Measurements from ENCODE around the gene IFNL4.
"Not testable (repeated sequence)": the region's sequence is repeated elsewhere in the genome, so short reads cannot be mapped to it uniquely, and the experiment has no call there.

Gene IFNL4

DNA sequence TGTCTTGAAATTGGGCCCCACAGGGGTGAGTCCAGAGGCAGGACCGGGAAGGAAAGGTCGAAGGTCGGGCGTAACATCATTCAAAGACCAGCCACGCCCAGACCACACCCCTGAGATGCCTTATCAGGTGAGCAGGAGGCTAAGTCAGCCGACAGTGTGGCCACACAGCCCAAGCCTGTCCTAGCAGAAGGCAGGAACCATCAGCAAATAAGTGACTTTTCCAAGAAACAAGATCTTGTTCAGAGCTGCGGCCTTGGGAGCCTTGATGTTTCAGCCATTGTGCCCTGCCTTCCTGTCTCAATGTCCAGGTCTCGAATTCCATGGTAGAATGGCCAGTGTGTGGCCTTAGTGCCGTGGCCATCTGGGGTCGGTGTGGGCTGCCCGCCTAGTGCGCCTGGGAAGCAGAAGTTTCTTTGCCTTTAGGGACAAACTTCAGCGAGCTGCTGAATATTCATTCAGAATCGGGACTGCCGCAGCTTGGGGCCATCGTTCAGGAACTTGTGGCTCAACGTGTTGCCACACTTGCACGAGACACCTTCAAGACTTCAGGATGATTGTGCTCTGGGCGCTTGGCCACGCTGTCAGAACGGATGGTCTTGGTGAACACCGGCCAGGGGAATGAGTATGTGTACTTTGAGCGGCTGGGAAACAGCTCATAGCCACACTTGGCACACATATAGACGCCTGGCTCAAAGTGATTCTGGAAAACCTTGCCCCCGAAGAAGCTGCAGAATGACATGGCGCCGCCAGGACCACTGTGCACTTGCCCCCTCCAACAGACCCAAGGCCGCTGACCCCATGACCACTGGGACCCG, 6.1 kb upstream of the IFNL4 start:
- DNase-seq = no peak

- no peak for DNase-seq
Observed at GRCh38 chr19:39253374-39254149, 4.9 kb upstream of the IFNL4 start.

DNA sequence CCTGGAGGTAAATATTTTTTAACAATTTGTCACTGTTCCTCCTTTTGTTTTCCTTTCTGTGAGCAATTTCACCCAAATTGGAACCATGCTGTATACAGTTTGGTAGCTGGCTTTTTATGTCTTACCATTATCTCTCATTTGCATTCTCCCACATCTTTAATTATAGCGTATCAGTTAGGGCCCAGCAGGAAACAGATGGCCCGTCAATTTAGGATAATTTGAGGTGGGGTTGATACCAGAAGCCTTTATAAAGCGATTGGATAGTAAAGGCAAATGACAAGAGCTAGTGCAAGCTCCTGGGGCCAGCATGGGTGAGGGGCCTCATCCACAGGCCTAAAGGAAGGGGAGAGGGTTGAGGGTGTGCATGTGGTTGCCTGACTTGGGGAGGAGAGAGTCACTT, 3.8 kb upstream of the IFNL4 start:
- DNase-seq = no peak

DNA sequence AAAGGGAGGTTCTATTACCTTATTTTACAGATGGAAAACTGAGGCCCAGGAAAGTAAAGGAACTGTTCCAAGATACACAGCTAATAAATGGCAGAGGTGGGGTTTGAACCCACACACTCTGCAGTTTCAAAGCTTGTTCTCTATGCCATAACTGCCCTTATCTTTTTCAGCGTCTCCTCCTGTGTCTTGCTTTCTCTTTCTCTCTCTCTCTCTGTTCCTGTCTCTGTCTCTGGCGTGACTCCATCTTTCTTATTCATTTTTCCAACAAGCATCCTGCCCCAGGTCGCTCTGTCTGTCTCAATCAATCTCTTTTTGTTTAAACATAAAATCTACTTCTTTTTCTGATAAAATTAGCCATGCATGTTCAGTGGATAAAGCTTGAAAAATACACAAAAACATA, 3.2 kb upstream of the IFNL4 start:
- DNase-seq = no peak

- DNase-seq = no peak
Observed at GRCh38 chr19:39251081-39251480, 2.4 kb upstream of the IFNL4 start.

DNA sequence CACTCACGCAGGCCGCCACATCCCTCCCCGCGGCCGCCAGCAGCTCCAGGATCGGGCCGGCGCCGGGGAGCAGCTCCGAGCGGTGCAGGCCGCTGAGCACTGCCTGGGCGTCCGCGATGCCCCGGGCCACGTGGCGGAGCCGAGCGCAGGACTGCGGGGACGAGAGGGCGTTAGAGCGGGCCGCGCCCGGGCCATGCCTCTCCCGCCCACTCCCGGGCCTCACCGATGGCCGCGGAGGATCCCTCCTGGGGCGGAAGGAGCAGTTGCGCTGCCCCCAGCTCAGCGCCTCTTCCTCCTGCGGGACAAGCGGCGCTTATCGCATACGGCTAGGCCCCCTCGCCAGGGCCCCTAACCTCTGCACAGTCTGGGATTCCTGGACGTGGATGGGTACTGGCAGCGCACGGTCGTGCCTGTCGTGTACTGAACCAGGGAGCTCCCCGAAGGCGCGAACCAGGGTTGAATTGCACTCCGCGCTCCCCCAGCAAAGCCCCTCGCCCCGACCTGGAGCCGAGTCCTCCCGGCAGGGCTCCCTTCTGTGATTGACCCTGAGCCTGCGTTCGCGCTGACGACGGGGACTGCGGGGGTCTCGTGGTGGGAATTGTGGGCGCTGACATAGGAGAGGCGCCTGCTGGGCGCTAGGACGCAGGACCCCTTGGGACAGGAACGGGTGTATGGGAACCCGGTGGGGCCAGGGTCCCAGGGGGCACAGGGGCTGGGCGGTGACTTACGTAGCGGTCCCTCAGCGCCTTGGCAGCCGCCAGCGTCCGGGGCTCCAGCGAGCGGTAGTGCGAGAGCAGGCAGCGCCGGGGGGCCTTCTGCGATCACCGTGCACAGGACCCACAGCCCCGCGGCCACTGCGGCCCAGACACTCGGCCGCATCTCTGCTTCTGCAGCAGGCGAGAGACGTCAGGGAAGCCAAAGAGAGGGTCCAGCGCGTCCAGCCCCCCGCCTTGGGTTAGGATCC, 673 bp downstream of the IFNL4 start:
- DNase-seq = no peak

DNA sequence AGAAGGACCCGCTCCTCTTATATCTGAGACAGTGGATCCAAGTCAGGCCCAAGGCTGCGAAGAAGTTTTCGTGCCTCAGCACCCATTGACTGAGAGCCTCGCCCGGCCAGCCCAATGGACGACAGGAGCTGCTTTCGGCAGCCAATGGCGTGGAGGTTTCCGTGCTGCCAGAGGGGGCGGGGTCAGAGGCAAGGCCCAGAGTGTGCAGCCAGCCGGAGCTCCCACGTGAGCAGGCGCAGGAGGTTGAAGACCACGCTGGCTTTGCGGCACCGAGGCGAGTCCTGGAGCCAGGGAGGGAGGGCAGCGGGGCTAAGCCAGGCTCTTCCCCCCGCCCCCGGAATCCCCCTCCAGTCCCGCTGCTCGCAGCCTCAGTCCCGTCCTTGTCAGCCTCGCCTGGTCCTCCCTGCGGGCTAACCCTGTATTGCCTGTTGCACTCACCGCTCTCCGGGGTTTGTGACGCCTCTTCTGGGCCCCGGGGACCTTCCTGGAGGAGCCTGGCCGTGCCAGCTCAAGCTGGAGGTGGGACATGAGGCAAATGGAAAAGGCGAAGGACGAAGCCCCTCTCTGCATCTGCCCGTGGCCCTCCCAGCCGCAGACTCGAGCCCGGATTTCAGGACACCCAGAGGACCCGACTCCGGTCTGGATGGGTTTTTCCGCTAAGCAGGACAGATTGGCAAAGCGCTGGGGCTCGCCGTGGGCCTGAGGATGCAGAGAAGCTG, 1.5 kb downstream of the IFNL4 start:
- peak; percentile 17 for DNase-seq

DNA sequence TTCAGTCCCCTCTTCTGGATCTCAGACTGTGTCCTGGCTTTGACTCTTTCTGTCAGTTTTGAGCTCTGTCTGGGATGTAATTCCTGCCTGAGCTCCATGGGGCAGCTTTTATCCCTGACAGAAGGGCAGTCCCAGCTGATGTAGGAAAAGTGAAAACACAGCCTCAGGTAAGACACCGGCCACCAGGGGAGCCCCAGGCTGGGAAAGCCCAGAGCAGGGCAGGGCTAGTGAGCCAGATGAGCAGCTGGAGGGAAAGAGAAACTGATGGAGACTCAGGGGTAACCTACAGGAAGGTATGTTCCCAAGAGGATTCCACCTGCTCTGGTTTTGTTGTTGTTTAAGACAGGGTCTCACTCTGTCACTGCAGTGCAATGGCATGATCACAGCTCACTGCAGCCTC, 3.5 kb downstream of the IFNL4 start:
- DNase-seq = not testable (repeated sequence)

GRCh38 chr19:39244410-39245100, 4.1 kb downstream of the IFNL4 start, which contains the start of gene IFNL3:
Gene IFNL3 (minus strand): TSS chr19:39245006. CDS start chr19:39244967, 39 bp downstream.
- not testable (repeated sequence) for DNase-seq

DNA sequence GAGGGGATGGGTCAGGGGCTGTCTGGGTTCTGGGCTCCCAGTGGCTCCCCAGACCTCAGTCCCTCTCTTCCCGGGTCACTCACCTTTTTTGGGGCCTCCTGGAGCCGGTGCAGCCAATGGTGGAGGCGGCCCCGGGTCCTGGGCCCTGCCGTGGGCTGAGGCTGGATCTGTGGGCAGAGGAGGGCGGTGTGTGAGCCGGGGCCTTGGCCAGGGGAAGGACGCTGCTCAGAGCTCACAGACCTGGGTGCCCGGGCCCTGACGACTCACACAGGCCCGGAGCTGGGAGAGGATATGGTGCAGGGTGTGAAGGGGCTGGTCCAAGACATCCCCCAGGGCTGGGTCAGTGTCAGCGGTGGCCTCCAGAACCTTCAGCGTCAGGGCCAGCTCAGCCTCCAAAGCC, 4.9 kb downstream of the IFNL4 start:
- not testable (repeated sequence) for DNase-seq

DNA sequence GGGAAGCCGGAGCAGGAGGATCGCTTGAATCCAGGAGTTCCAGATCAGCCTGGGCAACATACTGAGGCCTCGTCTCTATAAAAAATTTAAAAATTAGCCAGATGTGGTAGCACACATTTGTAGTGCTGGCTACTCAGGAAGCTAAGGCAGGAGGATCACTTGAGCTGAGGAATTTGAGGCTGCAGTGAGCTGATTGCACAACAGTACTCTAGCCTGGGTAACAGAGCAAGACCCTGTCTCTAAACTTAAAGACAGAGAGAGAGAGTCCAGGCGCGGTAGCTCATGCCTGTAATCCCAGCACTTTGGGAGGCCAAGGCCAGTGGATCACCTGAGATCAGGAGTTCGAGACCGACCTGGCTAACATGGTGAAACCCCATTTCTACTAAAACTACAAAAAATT, 8.2 kb downstream of the IFNL4 start:
- DNase-seq = no peak

DNA sequence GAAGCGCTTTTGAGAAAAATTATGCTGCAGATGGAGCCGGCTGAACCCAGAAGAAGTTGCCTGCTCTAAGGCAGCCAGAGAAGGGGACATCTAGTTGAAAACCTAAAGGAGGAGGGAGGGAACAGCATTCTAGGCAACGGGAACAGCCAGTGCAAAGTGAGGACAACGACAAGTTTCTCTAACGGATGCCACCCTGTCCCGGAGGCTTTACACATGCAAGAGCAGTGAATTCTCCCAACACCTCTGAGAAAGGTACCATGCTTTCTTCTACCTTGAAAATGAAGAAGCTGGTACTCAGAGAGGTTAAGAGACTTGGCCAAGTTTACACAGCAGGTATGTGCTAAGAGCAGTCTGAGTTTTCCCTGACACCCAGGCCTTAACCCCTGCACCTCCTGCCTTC, 9.7 kb downstream of the IFNL4 start:
- DNase-seq = no peak

DNA sequence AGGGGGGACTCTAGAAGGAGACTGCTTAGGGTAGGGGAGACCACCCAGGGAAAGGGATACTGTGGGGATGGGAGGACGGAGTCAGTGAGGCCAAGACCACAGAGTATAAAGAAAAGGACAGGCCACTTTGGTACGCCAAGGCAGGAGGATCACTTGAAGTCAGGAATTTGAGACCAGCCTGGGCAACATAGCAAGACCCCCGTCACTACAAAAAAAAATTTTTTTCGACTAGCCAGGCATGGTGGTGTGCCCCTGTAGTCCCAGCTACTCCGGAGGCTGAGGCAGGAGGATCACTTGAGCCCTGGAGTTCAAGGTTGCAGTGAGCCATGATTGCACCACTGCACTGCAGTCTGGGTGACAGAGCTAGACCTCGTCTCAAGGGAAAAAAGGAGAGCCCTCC, 10.4 kb downstream of the IFNL4 start:
- no peak for DNase-seq

- peak; percentile 57 for DNase-seq
Observed at GRCh38 chr19:39237200-39238184, 11.2 kb downstream of the IFNL4 start.

DNA sequence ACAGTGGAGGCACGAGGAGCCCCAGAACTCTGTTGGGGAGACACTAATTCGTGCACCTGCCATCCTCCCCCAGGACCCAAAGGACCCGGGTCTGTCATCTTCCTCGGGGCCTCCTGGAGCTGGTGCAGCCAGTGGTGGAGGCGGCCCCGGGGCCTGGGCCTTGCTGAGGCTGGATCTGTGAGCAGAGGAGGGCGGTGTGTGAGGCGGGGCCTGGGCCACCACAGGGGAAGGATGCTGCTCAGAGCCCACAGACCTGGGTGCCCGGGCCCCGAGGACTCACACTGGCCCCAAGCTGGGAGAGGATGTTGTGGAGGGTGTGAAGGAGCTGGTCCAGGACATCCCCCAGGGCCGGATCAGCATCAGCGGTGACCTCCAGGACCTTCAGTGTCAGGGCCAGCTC, 12.1 kb downstream of the IFNL4 start:
- no peak for DNase-seq

DNA sequence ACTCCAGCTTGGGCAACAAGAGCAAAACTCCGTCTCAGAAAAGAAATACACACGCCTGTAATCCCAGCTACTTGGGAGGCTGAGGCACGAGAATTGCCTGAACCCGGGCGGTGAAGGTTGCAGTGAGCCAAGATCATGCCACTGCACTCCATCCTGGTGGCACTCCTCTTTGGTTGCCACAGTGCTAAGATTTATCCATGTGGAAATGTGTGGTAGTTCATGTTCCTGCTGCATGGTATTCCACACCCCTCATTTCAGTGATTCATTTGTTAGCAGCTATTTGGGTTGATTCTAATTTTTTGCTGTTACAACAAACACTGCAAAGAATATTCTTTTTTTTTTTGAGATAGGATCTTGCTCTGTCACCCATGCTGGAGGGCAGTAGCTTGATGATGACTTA, 15.9 kb downstream of the IFNL4 start:
- no peak for DNase-seq

GRCh38 chr19:39230096-39230764, 18.4 kb downstream of the IFNL4 start:
- DNase-seq = no peak

GRCh38 chr19:39224910-39225309, 23.7 kb downstream of the IFNL4 start:
- DNase-seq = no peak

DNA sequence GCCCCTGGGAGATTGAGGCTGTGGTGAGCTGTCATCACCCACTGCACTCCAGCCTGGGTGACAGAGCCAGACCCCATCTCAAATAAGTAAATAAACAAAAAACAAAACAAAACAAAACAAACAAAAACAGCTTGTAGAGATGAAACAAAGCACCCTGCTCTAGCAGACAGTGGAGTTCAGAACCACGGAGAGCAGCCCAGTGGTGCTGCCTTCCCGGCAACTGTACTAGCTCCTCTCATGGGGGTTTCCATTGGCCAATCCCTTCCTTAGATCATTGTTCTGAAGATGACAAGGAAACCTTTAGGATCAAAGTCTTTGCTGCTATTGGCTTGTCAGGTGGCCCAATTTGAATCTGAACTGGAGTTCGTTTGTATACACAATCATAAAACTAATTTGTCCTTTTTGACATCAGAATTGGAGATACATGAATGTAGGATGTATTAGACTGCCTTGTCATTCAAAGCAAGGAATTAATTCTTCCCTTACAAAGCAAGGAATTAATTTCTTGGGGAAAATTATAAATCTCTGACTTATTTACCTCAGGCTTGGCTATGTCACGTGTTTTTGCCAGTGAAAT, 24.9 kb downstream of the IFNL4 start:
- DNase-seq = no peak
